Skin of body (tissue), 2 donors: ENCODE data around the gene BOD1. TPM values are rescaled to one million over a fixed set of nuclear protein-coding genes. Genes with fewer than 3 reads are reported as not detected.
A peak's percentile ranks its signal among the peaks of the same experiment; 100 is the strongest.

Experiments used
- DNase-seq: peaks from one replicate; lab custom pipeline; 2025; lab: John Stamatoyannopoulos, UW
- total RNA-seq: library from RNA; depleted of rRNA; stranded (reverse); fragments of >200 nt; gene quantifications from one replicate; pipeline ENCODE4 v1.2.3, GENCODE V29; 2014

BOD1 gene
- 47.4 TPM for total RNA-seq

DNA sequence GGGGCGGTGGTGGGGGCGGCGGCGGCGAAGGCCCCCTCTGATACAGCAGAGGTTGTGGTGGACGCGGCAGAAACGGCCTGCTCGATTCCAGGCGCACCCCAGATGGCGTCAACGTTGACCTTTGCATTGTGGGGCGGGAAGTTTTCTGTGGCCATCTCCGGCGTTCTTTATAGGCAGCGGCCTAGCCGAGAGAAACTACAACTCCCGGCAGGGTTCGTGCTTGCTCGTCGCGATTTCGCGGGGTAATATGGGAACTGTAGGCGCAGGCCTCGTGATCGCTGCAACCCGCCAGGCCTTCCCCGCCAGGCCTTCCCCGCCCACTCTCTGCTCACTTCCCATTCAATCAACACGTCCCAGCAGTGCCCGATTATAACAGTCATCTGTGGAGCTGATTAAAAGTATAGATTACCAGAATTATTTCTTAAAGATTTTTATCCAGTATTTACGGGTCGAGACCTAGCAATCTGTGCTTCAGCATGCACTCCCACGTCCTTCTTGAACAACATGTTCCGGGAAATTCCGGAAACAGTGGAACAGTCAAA is at the start of gene BOD1:
Gene BOD1 (minus strand): TSS at position 74 of the 542 bp plus-strand sequence. CDS start 214 bp downstream, outside the sequence.
- peak; percentile 99 for DNase-seq

GRCh38 chr5:173665326-173665725 is 48.9 kb upstream of the BOD1 start:
- DNase-seq, result no peak

GRCh38 chr5:173664154-173664526 is 47.7 kb upstream of the BOD1 start:
- DNase-seq, result no peak

GRCh38 chr5:173663352-173664153 is 47.1 kb upstream of the BOD1 start:
- DNase-seq, result no peak

- no peak for DNase-seq
These were observed 46.3 kb upstream of the BOD1 start for GRCh38 chr5:173662581-173663351.

DNA sequence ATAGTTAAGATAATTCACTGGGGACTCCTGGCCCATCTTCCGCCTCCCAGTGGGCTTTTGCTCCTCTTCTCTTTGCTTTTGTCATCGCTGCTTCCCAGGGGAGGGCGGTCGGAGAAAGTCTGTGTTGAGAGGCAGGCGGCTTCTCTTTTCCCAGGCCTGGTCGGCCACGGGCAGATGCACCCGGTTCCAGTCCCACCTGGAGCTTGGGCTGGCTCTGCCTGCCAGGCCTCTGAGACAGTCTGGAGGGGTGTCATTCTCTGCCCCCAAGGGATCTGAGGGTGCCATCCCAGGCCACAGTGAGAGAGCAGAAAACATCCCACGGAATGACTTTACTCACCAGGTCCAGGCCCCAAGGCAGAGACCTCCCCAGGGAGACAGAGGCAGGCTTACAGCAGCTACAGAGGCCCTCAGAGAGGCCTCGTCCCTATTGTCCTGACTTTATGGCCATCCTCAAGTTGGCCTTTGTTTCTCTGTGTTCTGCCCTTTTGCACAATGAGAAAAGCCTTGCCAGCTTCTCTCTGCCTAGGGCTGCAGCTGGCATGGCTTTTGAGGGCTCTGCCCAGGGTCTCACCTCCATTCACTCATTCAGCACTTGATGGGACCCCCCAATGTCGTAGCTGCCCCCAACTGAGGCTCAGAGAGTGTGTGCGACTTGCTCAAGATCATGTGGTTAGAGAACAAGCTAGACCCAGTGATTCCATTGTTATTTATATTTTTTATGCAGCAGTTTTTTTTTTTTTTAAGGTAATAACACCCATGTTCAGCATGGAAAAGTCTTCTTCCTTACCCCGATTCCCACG is 44.2 kb upstream of the BOD1 start:
- DNase-seq, result no peak

DNA sequence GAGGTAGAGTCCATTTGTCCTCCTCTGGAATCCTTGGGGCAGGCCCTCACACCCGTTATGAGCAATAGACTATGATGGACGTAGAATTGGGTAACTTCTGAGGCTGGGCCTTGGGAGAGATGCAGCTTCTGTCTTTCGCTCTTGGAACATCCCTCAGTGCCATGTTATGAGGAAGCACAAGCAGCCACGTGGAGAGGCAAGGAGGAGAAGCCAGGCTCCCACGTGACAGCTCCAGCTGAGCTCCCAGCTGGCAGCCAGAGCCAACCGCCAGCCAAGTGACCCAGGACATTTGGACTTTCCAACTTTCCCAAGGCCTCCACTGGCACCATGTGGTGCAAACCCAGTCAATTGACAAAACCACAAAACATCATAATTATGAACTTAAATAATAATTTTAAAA is 43.0 kb upstream of the BOD1 start:
- no peak for DNase-seq

- no peak for DNase-seq
These were observed 41.4 kb upstream of the BOD1 start for GRCh38 chr5:173657741-173658356.

GRCh38 chr5:173655196-173655797 is 38.8 kb upstream of the BOD1 start:
- DNase-seq, result no peak

DNA sequence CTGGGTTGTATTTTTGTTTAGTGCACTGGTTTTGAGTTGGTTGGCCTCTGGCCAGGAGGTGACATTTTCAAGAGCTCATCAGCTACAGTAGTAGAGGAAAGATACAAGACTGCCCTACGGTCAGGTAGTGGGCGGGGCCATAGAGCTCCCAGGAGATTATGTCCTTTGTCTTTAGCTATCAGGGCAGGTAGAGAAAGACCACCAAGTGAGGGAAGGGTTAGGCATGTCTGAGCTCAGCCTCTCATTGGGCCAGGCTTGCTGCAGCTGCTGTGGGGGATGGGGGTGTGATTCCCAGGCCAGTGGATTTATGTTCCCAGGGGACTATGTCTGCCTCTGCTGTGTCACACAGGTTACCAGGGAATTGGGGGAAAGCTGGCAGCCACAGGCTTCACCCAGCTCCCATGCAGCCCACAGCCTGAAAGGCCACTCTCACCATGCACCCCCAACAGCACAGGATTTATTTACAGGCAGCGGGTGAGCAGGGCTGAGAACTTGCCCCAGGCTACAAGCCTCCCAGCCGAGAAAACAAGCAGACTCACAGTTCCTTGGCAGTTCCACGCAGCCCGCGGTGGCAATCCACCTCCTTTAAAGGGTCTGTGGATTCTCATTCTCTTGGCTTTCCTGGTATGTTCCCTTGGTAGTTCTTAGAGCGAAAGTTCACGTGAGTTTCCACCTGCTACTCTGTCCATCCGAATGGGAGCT is 37.5 kb upstream of the BOD1 start:
- no peak for DNase-seq

DNA sequence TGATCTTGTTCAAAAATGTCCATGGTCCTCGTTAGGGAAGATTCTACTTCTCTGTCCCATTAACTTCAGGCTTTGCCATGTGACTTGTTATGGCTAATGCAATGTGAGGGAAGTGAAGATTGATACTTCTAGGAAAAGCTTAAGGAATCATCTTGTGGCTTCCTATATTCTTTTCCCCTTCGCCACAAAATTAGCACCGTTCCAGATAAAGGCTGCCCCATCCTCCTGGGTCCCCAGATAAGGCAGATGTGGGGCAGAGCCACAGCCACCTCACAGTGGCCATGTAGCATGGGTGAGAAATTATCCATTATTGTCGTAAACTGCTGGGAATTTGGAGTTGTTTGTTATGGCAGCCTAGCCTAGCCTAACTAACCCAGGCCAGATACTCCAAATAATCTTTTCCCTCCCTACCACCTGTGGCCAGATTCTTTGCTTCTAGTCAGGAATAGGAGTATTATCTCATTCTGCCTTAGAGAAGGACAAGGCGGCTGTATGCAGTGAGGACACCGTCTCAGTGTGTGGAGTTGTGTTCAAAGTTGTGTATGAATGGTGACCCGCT is 31.9 kb upstream of the BOD1 start:
- no peak for DNase-seq

DNA sequence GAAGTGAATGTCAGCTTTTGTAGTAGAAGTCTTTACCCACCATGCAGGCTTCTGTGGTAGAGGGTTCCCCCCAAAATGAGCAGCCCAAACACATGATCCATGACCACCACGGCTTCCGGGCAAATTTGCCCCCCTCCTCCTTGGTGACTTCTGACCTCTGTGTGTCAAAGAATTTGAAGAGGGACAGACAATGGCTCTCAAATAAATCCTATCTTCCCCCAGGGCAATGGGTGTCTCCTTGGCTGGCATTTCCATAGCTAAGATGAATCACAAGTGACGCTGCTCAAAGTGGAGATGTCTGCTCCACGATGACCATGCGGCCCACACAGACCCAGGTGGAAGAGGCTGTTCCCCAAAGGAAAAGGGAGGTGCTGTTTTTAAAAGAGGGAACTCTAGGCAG is 30.2 kb upstream of the BOD1 start:
- DNase-seq, result no peak

DNA sequence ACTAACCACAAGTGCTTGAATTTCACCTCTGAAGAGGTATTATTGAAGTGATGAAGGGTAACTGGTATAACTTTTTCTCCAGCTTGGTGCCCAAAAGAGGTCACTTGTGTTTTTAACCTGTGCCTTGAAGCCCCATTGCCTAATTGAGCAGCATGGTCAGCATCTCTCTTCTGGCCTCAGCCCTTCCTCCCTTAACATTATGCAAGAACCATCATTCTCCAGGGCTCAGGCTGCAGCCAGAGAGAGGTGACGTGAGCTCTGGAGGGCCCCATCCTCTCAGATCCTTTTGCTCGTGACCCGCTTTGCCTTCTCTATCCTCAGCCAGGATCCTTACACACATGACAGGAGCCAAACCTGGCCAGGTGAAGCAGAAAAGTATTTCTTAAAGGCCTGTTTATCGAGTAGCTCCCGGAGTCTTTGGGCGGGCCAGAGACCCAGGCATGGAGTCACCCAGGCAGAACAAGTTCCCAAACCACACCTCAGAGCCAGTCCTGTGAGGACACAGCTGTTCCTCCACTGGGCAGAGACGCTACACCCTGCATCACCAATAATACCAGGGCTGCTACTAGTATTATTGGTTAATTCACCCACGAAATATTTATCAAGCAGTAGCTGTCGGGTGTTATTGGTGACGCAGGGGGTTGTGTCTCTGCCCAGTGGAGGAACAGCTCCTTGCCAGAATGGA is 29.6 kb upstream of the BOD1 start:
- DNase-seq, result no peak

- DNase-seq, result no peak
These were observed 29.0 kb upstream of the BOD1 start for GRCh38 chr5:173645437-173645807.

DNA sequence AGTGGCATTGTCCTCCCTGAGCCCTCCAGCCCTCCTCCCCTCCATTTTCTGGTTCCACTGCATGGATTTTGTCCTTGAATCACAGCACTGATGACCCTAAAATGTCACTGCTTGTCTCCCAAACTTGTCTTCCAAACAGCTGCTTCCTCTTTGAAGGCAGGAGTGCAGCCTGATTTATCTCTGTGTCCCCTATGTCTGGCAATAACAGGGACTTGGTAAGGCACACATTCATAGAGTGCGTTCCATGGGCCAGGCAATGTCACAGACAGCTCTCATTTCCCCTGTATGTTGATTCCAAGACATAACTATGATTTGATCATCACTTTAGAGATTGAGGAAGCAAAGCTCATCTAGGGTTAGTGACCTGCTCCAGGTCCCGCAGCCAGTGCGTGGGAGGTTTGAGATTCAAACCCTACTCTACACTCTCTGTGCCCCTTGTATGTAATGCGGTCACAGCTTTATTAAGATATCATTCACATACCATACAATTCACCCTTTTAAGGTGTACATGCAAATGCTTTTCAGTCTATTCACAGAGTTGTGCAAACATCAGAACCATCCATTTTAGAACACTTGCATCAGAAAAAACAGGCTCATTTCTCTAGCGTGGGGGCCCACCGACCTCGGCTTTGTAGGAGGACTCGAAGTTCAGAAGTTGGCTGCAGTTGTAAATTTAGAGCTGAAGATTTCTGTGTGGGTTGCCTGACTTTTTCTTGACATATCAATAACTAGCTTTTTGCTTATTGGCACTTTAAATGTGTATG is 28.4 kb upstream of the BOD1 start:
- DNase-seq, result no peak

- DNase-seq, result no peak
These were observed 27.5 kb upstream of the BOD1 start for GRCh38 chr5:173643964-173644363.

- DNase-seq, result no peak
These were observed 26.5 kb upstream of the BOD1 start for GRCh38 chr5:173642895-173643481.

GRCh38 chr5:173642191-173642816 is 25.9 kb upstream of the BOD1 start:
- DNase-seq, result no peak
